GM21825 (cell line): Measurements from ENCODE around the gene ZMYM5.
"Not testable (repeated sequence)": the region's sequence is repeated elsewhere in the genome, so short reads cannot be mapped to it uniquely, and the experiment has no call there.

ENCODE experiments used
- ATAC-seq: cut with Tn5 transposase; IDR thresholded peaks from one replicate; pipeline ENCODE4 v1.9.1; 2021; ENCODE audit warnings: mild to moderate bottlenecking, moderate library complexity; ENCODE audit not compliant: unreplicated experiment

The ZMYM5 gene

GRCh38 chr13:19863323-19864023, at the start of gene ZMYM5:
TSS of gene ZMYM5 (minus strand) at chr13:19863649. CDS start at chr13:19852180, 11,469 bp downstream.
- ATAC-seq = peak; percentile 86

GRCh38 chr13:19910336-19911072, 47.1 kb upstream of the ZMYM5 start:
- no peak for ATAC-seq

- ATAC-seq = no peak
Measured at GRCh38 chr13:19908350-19908986, 45.0 kb upstream of the ZMYM5 start.

- not testable (repeated sequence) for ATAC-seq
Measured at GRCh38 chr13:19905487-19906195, 42.2 kb upstream of the ZMYM5 start.

- no peak for ATAC-seq
Measured at GRCh38 chr13:19890030-19890429, 26.6 kb upstream of the ZMYM5 start.

GRCh38 chr13:19888799-19889198, 25.4 kb upstream of the ZMYM5 start:
- no peak for ATAC-seq

GRCh38 chr13:19882231-19882630, 18.8 kb upstream of the ZMYM5 start:
- ATAC-seq = no peak

GRCh38 chr13:19881641-19882040, 18.2 kb upstream of the ZMYM5 start:
- no peak for ATAC-seq

- peak; percentile 8 for ATAC-seq
Measured at GRCh38 chr13:19864746-19865309, 1.4 kb upstream of the ZMYM5 start.

GRCh38 chr13:19864024-19864745, 736 bp upstream of the ZMYM5 start:
- peak; percentile 24 for ATAC-seq

- peak; percentile 2 for ATAC-seq
Measured at GRCh38 chr13:19862481-19863313, 752 bp downstream of the ZMYM5 start.

GRCh38 chr13:19861762-19862161, 1.7 kb downstream of the ZMYM5 start:
- ATAC-seq = no peak

GRCh38 chr13:19860884-19861655, 2.4 kb downstream of the ZMYM5 start:
- no peak for ATAC-seq

- not testable (repeated sequence) for ATAC-seq
Measured at GRCh38 chr13:19857637-19858036, 5.8 kb downstream of the ZMYM5 start.

- ATAC-seq = no peak
Measured at GRCh38 chr13:19852766-19853165, 10.7 kb downstream of the ZMYM5 start.

- no peak for ATAC-seq
Measured at GRCh38 chr13:19845758-19846157, 17.7 kb downstream of the ZMYM5 start.

- no peak for ATAC-seq
Measured at GRCh38 chr13:19838865-19839275, 24.6 kb downstream of the ZMYM5 start.

- ATAC-seq = no peak
Measured at GRCh38 chr13:19836472-19836871, 27.0 kb downstream of the ZMYM5 start.

GRCh38 chr13:19834704-19835103, 28.7 kb downstream of the ZMYM5 start:
- no peak for ATAC-seq
